Progenitor cell of endocrine pancreas (in vitro differentiated cells): ENCODE data around the gene PDZD2. TPM values are rescaled to one million over a fixed set of nuclear protein-coding genes. Genes with fewer than 3 reads are reported as not detected.
"Not testable (repeated sequence)": the region's sequence is repeated elsewhere in the genome, so short reads cannot be mapped to it uniquely, and the experiment has no call there.

Experiments used
- DNase-seq: peaks from one replicate; pipeline ENCODE4 v3.0.0; 2021; ENCODE audit warnings: low spot score; ENCODE audit not compliant: unreplicated experiment
- H3K27ac Mint-ChIP-seq: 2 replicates; pipeline ENCODE4 v1.8.0; 2021; ENCODE audit warnings: mild to moderate bottlenecking, moderate library complexity, mixed read lengths
- H3K27me3 Mint-ChIP-seq: 2 replicates; pipeline ENCODE4 v1.8.0; 2021; ENCODE audit warnings: mixed read lengths
- H3K36me3 Mint-ChIP-seq: 2 replicates; pipeline ENCODE4 v1.8.0; 2022; ENCODE audit warnings: mixed read lengths; ENCODE audit not compliant: insufficient read depth
- H3K4me1 Mint-ChIP-seq: 2 replicates; pipeline ENCODE4 v1.8.0; 2021; ENCODE audit warnings: low read depth, mixed read lengths
- H3K4me3 Mint-ChIP-seq: 2 replicates; pipeline ENCODE4 v1.8.0; 2021; ENCODE audit warnings: low read depth, mild to moderate bottlenecking, moderate library complexity, mixed read lengths
- H3K9me3 Mint-ChIP-seq: 2 replicates; pipeline ENCODE4 v1.8.0; 2021; ENCODE audit warnings: low read depth, mixed read lengths
- long read RNA-seq: library from polyadenylated mRNA; unstranded; transcript quantifications from one replicate; pipeline ENCODE4 v2.0.0, GENCODE V29; 2020
- total RNA-seq: library from RNA; stranded (reverse); gene quantifications from 2 replicates; pipeline ENCODE4 v1.2.1, GENCODE V29; 2021
- TF ChIP-seq, protein P1 (sequence below): fragments of 200-600 bp; sonication (generic); IDR thresholded peaks from one replicate; pipeline ENCODE4 v1.5.0; 2021; ENCODE audit warnings: antibody characterized with exemption, mild to moderate bottlenecking; ENCODE audit not compliant: unreplicated experiment

PDZD2 gene
- total RNA-seq = 2.4 and 3.1 TPM in 2 replicates
- long read RNA-seq, partial matches to known transcripts = 1 of 5 reads
- long read RNA-seq, other reads (novel, unspliced or antisense) = 4 of 5 reads

DNA sequence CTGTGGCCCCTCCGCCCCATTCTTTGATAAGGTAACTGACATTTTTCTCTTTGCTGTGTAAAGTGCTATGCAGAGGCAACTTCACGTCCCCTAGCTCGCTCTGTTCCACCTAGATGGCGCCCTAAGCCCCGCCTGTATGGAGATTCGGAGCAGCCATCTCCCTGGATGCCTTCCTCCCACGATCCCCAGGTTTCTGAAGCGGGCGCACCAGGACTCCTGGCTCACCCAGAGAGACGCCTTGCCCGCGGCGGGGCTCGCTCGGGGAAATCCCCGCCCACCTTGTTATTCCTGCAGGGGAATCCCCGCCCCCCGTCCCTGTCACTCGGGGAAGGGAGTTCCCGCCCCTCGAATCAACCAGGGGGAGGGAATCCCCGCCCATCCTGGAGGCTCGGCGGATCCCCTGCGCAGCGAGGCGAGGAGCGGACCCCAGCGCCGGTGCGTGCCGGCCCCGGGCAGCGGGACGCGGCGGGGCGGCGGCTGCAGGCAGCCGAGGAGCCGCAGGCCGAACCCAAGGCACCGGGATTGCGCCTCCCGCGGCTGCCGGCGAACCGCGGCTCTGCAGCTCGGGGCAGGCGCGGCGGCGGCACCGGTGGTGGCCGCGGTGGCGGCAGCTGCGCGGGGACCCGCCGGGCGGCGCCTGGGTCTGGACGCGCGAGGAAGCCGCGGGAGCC is at the start of gene PDZD2:
TSS of gene PDZD2 (plus strand) at position 384 of the 671 bp plus-strand sequence.
- Mint-ChIP-seq H3K4me1 (peaks cover 7% of the 10 kb centered on the region), H3K36me3 (no peaks in the 10 kb centered on the region), H3K4me3 (peak within 1 kb of the TSS; percentile 87), H3K27me3 (peaks cover 20% of the 10 kb centered on the region), H3K9me3 (no peaks in the 10 kb centered on the region), H3K27ac (peak within 1 kb of the TSS; percentile 92)
- TF ChIP-seq, protein P1, sequence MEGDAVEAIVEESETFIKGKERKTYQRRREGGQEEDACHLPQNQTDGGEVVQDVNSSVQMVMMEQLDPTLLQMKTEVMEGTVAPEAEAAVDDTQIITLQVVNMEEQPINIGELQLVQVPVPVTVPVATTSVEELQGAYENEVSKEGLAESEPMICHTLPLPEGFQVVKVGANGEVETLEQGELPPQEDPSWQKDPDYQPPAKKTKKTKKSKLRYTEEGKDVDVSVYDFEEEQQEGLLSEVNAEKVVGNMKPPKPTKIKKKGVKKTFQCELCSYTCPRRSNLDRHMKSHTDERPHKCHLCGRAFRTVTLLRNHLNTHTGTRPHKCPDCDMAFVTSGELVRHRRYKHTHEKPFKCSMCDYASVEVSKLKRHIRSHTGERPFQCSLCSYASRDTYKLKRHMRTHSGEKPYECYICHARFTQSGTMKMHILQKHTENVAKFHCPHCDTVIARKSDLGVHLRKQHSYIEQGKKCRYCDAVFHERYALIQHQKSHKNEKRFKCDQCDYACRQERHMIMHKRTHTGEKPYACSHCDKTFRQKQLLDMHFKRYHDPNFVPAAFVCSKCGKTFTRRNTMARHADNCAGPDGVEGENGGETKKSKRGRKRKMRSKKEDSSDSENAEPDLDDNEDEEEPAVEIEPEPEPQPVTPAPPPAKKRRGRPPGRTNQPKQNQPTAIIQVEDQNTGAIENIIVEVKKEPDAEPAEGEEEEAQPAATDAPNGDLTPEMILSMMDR = peak; percentile 55
- peak; percentile 78 for DNase-seq

DNA sequence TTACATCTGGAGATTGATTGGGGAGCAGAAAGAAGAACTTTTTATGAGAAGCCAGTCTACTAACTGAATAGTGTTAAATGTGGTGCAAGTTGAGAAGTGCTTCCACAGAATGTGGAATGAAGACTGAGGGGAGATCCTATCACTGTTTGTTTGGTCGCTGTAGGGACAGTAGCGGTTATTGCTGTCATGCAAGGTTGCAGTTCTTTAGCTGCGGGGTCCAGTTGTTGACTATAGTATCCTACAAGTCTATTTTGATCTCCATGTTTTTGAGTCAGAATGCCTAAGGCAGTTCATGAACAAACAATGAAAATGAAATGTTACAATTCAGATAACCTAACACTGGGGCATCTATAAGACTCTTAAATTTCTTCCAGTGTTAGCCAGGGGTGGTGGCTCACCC is 45.3 kb upstream of the PDZD2 start:
- H3K27me3 Mint-ChIP-seq = no peaks in the 10 kb centered on the region

DNA sequence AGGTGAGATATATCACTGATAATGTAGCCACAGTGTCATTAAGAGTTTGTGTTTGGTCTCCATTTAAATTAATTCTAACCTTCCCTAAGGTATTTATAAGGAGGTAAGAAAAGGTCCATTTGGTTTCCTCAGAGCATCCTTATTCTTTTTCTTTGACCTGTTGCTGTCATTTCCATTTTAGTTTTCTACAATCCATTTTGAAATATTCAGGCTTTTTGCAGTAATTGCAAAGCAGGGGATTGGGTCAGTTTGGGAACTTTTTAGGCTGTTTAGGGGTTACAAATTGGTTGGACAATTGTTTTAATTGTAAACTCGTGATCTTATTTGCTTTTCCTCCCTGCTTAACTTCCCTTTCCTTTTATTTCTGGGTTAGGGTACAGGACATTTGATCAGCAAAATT is 42.6 kb upstream of the PDZD2 start:
- Mint-ChIP-seq H3K36me3 (no peaks in the 10 kb centered on the region), H3K4me3 (no peak overlapping the region), H3K27me3 (no peaks in the 10 kb centered on the region), H3K4me1 (no peaks in the 10 kb centered on the region), H3K27ac (no peak overlapping the region), H3K9me3 (no peaks in the 10 kb centered on the region)
- TF ChIP-seq, protein P1 = no peak
- no peak for DNase-seq

More for the DNA sequence above, 45.3 kb upstream of the PDZD2 start:
- H3K27ac Mint-ChIP-seq = no peak overlapping the region
- no peak for DNase-seq
- no peaks in the 10 kb centered on the region for H3K36me3 Mint-ChIP-seq
- no peaks in the 10 kb centered on the region for H3K9me3 Mint-ChIP-seq
- TF ChIP-seq, protein P1 = no peak
- H3K4me1 Mint-ChIP-seq = no peaks in the 10 kb centered on the region
- H3K4me3 Mint-ChIP-seq = no peak overlapping the region

DNA sequence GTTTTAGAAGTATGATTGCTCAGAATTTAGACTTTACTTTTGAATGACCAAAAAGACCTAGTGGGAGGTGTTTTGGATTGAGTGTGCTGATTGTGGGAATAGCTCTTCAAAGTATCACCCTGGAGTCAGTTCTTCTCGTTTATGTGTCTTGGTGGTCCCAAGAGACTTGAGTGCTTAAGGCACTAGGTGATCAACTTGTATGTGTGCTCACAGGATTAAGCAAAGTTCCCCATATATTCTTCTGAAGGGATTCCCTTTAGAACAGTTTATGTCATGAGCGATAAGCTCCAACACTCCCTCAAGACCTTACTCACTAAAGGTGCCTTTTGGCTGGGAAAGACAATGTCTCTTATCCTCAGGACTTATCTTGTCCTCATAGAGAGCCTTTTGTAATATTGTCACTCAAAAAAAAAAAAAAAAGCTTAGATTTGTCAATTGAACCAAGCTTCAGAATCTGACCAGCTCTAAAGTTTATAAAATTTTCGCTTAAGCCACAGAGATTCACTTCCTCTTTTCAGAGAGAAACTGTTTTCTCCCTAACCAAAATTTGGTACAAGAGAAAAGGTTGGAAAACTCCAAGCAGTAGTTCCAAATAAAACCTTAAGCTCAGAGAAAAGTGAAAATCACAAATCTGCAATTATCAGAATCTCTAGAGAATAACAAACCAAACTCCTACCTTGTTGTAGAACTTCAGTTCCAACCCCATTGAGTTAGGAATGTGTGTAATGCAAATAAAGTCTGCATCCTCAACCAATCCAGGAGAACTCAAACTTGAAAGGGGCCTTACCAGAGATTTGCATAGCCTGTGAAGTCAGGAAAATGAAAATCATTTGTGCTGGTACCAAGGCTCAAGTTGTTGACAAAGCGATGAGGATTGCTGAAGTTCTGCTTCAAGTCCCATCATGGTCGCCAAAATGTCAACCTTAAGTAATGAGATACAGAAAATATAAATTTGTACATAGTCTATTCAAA is 40.0 kb upstream of the PDZD2 start:
- Mint-ChIP-seq H3K9me3 (no peaks in the 10 kb centered on the region), H3K27ac (no peak overlapping the region), H3K4me1 (no peaks in the 10 kb centered on the region), H3K36me3 (no peaks in the 10 kb centered on the region), H3K27me3 (peaks cover 3% of the 10 kb centered on the region), H3K4me3 (no peak overlapping the region)
- TF ChIP-seq, protein P1 = no peak
- no peak for DNase-seq

DNA sequence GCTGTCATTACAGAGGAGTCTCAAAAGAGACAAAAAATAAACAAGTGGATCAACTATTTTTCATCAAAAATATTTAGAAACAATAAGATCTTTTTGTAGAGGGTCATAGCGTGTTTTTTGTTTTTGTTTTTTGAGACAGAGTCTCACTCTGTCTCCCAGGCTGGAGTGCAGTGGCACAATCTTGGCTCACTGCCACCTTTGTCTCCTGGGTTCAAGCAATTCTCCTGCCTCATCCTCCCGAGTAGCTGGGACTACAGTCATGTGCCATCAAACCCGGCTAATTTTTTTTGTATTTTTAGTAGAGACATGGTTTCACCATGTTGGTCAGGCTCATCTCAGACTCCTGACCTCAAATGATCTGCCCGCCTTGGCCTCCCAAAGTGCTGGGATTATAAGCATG is 36.6 kb upstream of the PDZD2 start:
- H3K4me1 Mint-ChIP-seq, H3K27ac Mint-ChIP-seq, H3K4me3 Mint-ChIP-seq, H3K27me3 Mint-ChIP-seq, H3K36me3 Mint-ChIP-seq, DNase-seq, H3K9me3 Mint-ChIP-seq: not testable (repeated sequence)
